Ovary (tissue), 9 donors: ENCODE measurements around the gene RAPGEF4. TPM values are rescaled to one million over a fixed set of nuclear protein-coding genes. Genes with fewer than 3 reads are reported as not detected.
"Not testable (repeated sequence)": the region's sequence is repeated elsewhere in the genome, so short reads cannot be mapped to it uniquely, and the experiment has no call there.

Source experiments
- DNase-seq, 5 donors: peaks; one replicate each; pipeline ENCODE4 v3.0.0-alpha.2; 2019 to 2020
- H3K27ac ChIP-seq, 2 donors: fragments of 200-600 bp; one replicate each; pipeline versions ENCODE4 v1.5.1 to v1.8.0; 2019 to 2022
- H3K27me3 ChIP-seq: fragments of 200-600 bp; one replicate; pipeline ENCODE4 v1.8.0; 2022
- H3K36me3 ChIP-seq: fragments of 200-600 bp; sonication (generic); one replicate; pipeline ENCODE4 v1.5.1; 2019
- H3K4me1 ChIP-seq: one replicate; pipeline ENCODE4 v1.8.1; 2013; ENCODE audit warnings: mild to moderate bottlenecking, moderate library complexity; ENCODE audit not compliant: insufficient read depth
- H3K4me3 ChIP-seq: fragments of 200-600 bp; sonication (generic); one replicate; pipeline ENCODE4 v1.5.1; 2017
- H3K9me3 ChIP-seq, 2 donors: fragments of 200-600 bp in 1 of 2; sonication (generic) in 1 of 2; one replicate each; pipeline versions ENCODE4 v1.5.1 to v1.8.1; 2013 to 2019; ENCODE audit warnings: mild to moderate bottlenecking in 1 of 2, moderate library complexity in 1 of 2
- CTCF ChIP-seq, 3 donors: fragments of 450-650 bp in 2 of 3; fragments of 200-600 bp in 1 of 3; IDR thresholded peaks; one replicate each; pipeline versions ENCODE4 v1.5.1 to v1.8.0; 2016 to 2022; ENCODE audit warnings: antibody characterized with exemption in 3 of 3, mild to moderate bottlenecking in 1 of 3
- EP300 ChIP-seq: sonication (generic); formaldehyde crosslinking; IDR thresholded peaks from one replicate; pipeline ENCODE4 v1.6.1; 2017; ENCODE audit warnings: antibody characterized with exemption
- POLR2A ChIP-seq: fragments of 450-650 bp; IDR thresholded peaks from one replicate; pipeline ENCODE4 v1.6.1; 2017; ENCODE audit warnings: antibody characterized with exemption, mild to moderate bottlenecking, moderate library complexity
- WGBS, 3 donors: extraction: QIAGEN DNeasy Blood & Tissue Kit in 1 of 3; methylation state at CpG; one replicate each; pipeline versions ENCODE4 v1.1.5 to v1.1.7; 2013 to 2017; 5-methylcytosine and 5-hydroxymethylcytosine counted together
- intact Hi-C, 4 donors: fragments of 100-400 bp; cut with DNase I; formaldehyde crosslinking; loops; one replicate each; pipeline versions ENCODE4 v1.11.0 to v1.15.1; 2022 to 2023
- polyA plus RNA-seq, 2 donors: library from polyadenylated mRNA; stranded (reverse); fragments of 200-250 nt in 1 of 2; fragments of 350-450 nt in 1 of 2; fragmentation: Illumina TruSeq in 1 of 2; extraction: RNeasy Lipid Tissue Mini Kit (QIAGEN cat#74804) in 1 of 2; gene quantifications; one replicate each; pipeline ENCODE4 v1.2.3, GENCODE V29; 2013 to 2014
- total RNA-seq, 7 donors: library from RNA; depleted of rRNA in 2 of 7; stranded (reverse); fragments of >200 nt in 2 of 7; fragmentation: NEBNext Ultra II Directional in 3 of 7; extraction: Animal tissue kit (Norgen Biotek cat#: 25700) in 3 of 7; gene quantifications; one replicate each; pipeline versions ENCODE4 v1.1.0 to v1.2.4, GENCODE V29; 2016 to 2023
- donor health status: DM: no; HTN: no; CAD: no; lungs with moderate emphysema.
- donor health status: DM: no; HTN: no; CAD: no.
- donor health status: Bipolar disorder and iron deficiency.
- donor health status: DM: yes; HTN: yes; CAD: no.
- donor health status: DM: no; HTN: no; CAD: no.
- donor health status: DM: yes; HTN: yes; CAD: no.

RAPGEF4 gene
- total and polyA plus RNA-seq, 9 donors = 6.8 to 24.6 (median 8.3) TPM

- Histone ChIP-seq H3K27ac (peak overlapping the region in 1 of 2 donors; percentile 63), H3K4me3 (no peak overlapping the region), H3K9me3 (no peaks in the 10 kb centered on the region), H3K27me3 (no peaks in the 10 kb centered on the region), H3K36me3 (no peaks in the 10 kb centered on the region), H3K4me1 (peaks cover 9% of the 10 kb centered on the region)
- TF ChIP-seq EP300 (no peak), POLR2A (no peak), CTCF (IDR thresholded peaks at IDR 0.05) (no peak)
- intact Hi-C loops = no loop called here
- DNase-seq = no peak
- 89 to 93% (median 91%) methylated on average over 4 of the region's 4 CpGs for WGBS, 3 donors
Measured at GRCh38 chr2:173091910-173092309, 356.3 kb downstream of the RAPGEF4 start.

- no peak overlapping the region for H3K27ac ChIP-seq
- H3K4me1 ChIP-seq = peaks cover 9% of the 10 kb centered on the region
- H3K4me3 ChIP-seq = no peak overlapping the region
- no peaks in the 10 kb centered on the region for H3K36me3 ChIP-seq
- TF ChIP-seq POLR2A (no peak), EP300 (no peak), CTCF (IDR thresholded peaks at IDR 0.05) (no peak)
- H3K27me3 ChIP-seq = no peaks in the 10 kb centered on the region
- no peaks in the 10 kb centered on the region for H3K9me3 ChIP-seq
- 92 to 98% (median 96%) methylated on average over 3 of the region's 3 CpGs for WGBS, 3 donors
- DNase-seq = no peak
- intact Hi-C loops = no loop called here
Measured at GRCh38 chr2:173092844-173093402, 357.3 kb downstream of the RAPGEF4 start.

- H3K36me3 ChIP-seq, H3K4me1 ChIP-seq, DNase-seq, H3K4me3 ChIP-seq, intact Hi-C loops, H3K9me3 ChIP-seq, H3K27me3 ChIP-seq, H3K27ac ChIP-seq: not testable (repeated sequence)
- WGBS, 3 donors = 83 to 92% (median 85%) methylated on average over 2 of the region's 2 CpGs
Measured at GRCh38 chr2:173093617-173094016, 358.0 kb downstream of the RAPGEF4 start.

- Histone ChIP-seq H3K27ac (no peak overlapping the region), H3K9me3 (no peaks in the 10 kb centered on the region), H3K27me3 (no peaks in the 10 kb centered on the region), H3K36me3 (no peaks in the 10 kb centered on the region), H3K4me3 (no peak overlapping the region), H3K4me1 (peaks cover 10% of the 10 kb centered on the region)
- DNase-seq = no peak
- 80 to 81% (median 81%) methylated on average over 1 of the region's 1 CpG for WGBS, 3 donors
- intact Hi-C loops = no loop called here
- no peak for TF ChIP-seq CTCF (IDR thresholded peaks at IDR 0.05)
- no peak for TF ChIP-seq EP300
- no peak for TF ChIP-seq POLR2A
Measured at GRCh38 chr2:173094731-173095130, 359.1 kb downstream of the RAPGEF4 start.

GRCh38 chr2:173095356-173095755 is 359.7 kb downstream of the RAPGEF4 start:
- Histone ChIP-seq H3K36me3 (no peaks in the 10 kb centered on the region), H3K4me3 (no peak overlapping the region), H3K27ac (no peak overlapping the region), H3K4me1 (peaks cover 8% of the 10 kb centered on the region), H3K9me3 (no peaks in the 10 kb centered on the region), H3K27me3 (no peaks in the 10 kb centered on the region)
- DNase-seq = no peak
- intact Hi-C loops = no loop called here
- 93 to 96% (median 94%) methylated on average over 1 of the region's 1 CpG for WGBS, 3 donors
- TF ChIP-seq CTCF (IDR thresholded peaks at IDR 0.05) = no peak
- no peak for TF ChIP-seq EP300
- no peak for TF ChIP-seq POLR2A
